Fibroblast of skin of left biceps (primary cell): ENCODE measurements around the gene FIBCD1.

Source experiments
- DNase-seq, 2 experiments: peaks; one replicate each; pipeline ENCODE4 v3.0.0-alpha.2; 2013; ENCODE audit warnings: low read depth in 2 of 2

The FIBCD1 gene, protein sequence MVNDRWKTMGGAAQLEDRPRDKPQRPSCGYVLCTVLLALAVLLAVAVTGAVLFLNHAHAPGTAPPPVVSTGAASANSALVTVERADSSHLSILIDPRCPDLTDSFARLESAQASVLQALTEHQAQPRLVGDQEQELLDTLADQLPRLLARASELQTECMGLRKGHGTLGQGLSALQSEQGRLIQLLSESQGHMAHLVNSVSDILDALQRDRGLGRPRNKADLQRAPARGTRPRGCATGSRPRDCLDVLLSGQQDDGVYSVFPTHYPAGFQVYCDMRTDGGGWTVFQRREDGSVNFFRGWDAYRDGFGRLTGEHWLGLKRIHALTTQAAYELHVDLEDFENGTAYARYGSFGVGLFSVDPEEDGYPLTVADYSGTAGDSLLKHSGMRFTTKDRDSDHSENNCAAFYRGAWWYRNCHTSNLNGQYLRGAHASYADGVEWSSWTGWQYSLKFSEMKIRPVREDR

DNA sequence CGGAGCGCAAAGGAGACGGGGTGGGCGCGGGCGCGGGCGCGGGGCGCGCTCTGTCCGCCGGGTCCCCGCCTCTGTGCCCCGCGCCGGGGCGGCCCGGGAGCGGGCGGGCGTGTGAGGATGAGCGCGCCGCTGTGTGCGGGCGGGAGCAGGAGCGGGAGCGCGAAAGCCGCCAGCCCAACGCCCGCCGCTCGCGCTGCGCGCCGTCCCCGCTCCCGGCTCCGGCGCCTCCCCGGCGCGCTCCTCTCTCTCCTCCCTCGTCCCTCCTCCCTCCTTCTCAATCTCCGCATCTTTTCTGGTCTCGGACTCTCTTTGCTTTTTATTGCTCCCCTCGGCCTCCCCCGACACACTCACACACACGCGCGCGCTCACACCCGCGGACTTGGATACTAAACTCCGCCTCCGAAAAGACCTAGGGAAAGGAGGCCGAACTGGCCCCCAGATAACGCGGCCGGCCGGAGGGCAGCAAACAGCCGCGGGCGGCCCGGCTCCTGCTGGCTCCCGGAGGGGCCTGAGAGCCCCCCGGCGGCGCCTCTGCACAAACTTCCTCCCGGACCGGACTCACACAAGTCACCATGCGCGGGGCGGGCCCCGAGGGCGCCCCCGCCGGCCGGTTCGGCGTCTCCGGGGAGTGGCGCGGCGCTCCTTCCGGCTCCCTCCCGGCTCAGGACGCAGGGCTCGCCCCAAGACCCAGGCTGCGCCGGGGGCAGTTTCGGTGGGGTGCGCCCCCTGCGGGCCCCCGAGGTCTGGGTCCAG is at the start of gene FIBCD1:
FIBCD1 (minus strand) TSS at position 596 of the 753 bp plus-strand sequence. CDS start 640 bp downstream, outside the sequence.
- no peak for DNase-seq

DNA sequence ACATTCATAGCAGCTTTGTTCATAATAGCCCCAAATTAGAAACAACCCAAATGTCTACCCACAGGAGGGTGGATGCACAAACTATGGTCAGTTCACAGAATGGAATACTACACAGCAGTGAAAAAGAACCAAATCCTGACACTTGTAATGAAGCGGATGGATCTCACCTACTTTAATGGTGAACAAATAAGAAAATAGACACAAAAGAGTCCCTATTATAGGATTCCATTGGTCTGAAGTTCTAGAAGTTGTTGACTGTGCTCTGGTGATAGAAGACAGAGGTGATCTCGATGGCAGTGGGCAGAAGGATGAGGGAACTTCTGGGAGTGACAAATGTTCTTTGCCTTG is 49.3 kb upstream of the FIBCD1 start:
- DNase-seq: no peak

DNA sequence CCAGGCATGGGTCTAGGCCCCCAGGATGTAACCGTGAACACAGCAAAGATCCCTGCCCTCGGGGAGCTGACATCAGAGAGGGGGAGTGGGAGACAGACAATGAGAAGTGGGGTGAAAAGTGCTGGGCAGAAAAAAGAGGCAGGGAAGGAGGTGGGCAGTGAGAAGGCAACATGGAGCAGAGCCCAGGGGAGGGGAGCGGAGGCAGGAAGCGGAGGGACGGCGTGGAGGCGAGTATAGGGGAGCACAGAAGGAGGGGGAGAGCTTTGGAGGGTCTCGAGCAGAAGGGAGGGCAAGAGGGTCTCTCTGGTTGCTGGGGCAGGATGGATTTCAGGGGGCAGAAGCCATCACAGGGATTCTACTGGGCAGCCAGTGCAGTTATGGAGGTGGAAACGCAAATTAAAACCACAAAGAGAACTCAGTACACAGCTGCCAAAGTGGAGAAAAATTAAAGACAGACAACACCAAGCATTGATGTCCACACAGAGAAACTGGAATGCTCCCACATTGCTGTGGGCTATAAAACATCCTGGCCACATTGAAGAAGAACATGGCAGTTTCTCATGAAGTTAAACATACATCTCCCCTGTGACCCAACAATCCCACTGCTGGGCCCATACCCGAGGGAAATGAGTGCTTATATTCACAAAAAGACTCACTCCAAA is 48.8 kb upstream of the FIBCD1 start:
- DNase-seq: no peak

DNA sequence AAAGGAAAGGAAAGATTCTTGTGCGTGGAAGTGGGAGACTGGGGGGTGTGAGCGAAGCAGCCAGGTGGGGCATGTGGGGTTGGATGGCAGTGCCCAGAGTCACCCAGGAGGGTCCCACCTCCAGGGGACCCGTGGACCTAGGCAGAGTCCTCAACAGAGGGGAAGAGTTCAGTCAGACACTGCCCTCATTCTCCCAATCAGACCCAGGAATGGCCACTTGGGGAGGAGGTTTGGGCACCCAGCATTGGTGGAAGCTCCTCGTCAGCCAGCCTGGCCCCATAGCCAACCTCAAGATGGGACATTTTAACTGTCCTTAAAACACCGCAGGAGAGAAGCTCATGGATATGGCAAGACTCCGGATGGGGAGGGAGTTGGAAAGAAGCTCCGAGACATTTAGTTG is 48.0 kb upstream of the FIBCD1 start:
- DNase-seq: no peak

DNA sequence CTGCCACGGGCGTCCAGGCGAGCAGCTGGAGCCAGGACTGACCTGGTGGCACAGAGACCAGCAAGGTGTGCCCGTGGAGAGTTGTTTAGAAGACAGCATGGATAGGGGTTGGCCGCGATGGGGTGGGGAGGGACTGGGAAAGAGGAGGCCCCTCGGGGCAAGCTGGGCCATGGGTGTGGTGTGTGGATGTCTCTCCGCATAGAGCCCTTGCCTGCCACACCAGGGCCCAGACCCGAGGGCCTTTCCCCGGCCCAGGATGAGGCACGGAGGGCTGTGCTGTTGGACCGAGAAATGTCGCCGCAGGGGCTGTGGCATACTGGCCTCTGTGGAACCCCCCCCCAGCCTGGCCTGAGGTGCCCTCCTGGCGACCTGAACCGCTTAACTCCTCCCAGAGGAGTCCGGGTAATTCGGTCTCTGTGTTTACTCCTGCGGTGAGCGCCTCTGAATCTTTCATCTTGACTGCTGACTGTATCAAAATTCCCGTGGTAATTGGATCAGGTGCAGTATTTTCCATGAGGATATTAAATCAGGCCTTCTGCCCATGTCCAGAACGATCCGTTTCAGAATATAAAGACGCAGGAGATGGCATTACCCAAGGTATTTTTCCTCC is 47.4 kb upstream of the FIBCD1 start:
- DNase-seq: no peak

DNA sequence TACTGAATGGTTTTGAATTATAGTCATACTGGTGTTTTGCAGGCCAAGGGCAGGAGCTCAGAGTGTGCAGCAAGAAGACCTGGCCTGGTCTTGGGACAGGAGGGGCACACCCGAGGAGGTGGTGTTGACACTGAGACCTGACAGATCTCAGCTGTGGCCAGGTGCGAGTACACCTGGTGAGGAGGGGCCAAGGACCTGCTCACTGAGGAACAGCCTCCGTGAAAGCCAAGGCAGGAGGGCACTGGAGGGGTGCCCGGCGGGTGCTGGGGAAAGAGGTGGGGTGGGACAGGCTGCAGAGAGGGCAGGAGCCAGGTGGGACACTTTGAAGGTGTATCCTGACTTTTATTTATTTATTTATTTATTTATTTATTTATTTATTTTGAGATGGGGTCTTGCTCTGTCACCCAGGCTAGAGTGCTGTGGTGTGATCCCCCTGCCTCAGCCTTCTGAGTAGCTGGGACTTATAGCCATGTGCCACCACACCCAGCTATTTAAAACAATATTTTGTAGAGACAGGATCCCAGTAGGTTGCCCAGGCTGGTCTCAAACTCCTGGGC is 46.6 kb upstream of the FIBCD1 start:
- DNase-seq: no peak

DNA sequence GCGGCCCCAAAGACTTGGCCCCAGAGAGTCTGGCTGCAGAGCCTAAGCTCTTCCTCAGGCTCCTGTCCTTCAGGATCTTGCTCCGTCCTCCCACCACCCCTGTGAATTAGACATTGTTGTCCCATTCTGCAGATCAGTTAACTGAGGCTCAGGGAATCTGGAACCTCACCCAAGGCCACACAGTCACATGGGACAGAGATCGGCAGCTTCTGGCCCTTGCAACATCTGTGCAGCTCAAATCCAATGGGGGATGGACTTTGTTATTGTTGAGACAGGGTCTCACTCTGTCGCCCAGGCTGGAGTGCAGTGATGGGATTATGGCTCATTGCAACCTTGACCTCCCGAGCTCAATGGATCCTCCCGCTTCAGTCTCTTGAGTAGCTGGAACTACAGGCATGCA is 46.0 kb upstream of the FIBCD1 start:
- no peak for DNase-seq

DNA sequence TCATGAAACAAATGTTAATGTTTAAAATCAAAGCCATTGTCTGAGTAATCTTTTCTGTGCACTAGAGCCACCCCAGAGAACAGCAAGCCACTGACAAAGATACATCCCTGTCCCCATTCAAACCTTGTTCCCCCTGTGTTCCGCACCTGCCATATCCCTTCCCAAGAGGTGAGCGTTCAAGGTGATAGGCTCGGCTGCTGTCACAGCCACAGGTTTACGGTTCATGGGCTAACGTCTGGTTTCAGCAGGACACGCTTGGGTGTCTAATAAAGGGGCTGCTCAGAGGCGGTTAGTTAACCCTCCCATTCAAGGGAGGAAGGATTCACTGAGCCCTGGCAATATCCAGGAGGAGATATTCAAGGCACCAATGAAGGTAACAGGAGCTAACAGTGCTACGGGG is 45.5 kb upstream of the FIBCD1 start:
- no peak for DNase-seq

DNA sequence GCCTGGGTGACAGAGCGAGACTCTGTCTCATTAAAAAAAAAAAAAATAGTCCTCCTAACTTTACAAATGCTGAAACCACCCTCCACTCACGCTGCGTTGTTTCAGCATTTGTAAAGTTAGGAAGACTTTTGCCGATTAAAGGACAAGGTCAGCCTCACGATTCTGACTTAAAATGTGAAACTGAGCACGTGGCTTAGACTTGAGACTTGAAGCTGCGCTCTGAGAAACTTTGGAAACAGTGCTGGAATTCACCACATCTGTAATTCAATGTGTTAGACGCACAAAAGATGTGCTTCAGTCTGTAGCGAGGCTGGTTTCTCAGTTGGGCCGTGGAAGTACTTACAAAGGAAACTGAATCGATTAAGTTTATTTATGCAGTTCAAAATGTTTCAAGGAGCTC is 44.9 kb upstream of the FIBCD1 start:
- DNase-seq: no peak

DNA sequence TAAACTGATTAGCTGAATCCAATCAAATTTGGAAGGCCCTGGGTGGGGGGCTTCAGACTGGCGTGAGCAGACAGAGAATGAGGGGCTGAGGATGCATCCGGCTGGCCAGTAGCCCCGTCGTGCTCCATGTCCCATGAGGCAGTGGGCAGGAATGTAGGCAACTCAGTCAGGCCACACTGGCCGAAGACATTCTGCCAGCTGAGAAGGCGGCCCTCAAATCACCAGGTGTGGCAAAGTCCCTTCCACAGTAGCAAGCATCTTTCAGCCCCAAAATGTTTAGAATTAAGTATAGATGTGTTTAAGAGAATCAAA is 44.3 kb upstream of the FIBCD1 start:
- no peak for DNase-seq

DNA sequence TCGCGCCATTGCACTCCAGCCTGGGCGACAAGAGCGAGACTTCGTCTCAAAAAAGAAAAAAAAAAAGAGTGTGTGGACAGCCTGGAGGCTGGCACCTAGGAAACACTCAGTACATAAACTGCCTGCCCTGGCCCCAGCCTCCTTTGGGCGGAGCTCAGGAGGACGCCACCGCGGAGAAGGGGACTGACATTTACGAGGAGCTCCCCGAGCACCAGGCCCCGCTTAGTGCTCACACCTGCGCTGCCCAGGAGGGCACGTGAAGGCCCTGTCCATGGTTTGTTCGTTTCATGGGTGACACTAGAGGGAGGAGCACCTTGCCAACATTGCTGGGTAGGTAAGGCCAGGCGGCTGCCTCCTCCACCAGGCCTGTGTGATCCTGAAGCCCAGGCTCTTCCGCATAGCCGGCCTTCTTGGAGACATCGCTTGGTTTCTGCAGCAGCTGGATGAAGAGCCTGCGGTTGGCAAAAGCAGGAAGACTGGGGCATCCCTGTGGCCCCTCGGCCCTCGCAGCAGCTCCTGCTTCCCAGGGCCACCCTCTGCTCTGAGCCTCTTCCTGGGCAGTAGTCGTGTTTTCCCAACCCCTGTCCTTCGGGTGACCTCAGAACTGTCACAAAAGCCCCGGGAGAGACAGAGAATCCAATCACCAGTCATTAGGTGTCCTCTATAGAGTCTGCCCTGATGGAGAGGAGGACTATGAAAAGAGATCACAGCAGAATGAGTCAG is 43.8 kb upstream of the FIBCD1 start:
- no peak for DNase-seq

DNA sequence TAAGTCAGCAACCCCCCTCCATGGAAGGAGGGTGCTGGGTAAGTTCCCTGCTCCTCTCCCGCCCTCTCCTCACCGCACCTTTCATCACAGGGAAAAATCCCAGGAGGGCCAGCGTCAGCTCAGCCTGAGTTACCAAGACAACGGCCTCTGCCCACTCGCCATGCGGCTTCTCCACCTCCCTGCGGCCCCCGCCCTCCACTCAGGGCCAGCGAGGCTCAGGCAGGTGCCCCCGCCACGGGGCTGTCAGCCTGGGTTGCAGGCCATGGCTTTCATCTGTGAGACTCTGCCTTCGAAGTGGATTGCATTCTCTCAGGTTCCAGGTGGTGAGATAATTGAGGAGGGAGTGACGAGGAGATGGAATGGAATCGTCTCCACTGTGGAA is 42.7 kb upstream of the FIBCD1 start:
- DNase-seq: no peak

DNA sequence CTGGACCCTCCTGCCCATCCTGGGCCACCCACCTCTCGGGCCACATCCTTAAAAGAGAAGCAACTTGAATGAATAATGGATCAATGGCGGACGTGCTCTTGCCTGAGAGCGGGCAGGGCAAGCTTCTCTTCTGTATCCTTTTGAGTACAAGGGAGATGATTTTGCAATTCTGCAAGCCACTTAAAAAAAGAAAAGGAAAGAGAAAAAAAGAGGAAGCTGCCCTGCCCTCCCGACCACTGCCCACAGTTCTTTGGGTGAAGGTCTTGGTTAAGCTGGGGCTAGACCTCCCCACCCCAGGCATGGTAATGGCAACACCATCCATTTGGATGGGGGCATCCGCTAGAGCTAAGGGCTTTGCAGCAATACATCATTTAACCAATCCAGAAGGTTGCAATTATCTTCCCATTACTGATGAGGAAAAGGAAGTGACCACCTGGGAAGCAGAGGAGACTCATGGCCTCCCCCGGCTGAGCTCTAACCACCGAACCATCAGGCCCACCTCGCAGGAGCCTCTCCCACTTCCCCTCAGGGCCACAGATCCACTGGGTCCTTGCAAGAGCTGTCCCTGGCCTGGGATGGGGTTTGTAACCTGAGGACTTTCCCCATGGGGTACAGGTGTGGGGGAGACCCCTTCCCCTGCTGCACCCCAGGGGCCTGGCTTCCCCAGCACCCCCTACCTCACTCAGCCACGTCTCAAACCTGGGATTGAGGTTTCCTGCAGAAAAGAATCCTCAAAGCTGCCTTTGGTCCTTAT is 42.1 kb upstream of the FIBCD1 start:
- DNase-seq: no peak

DNA sequence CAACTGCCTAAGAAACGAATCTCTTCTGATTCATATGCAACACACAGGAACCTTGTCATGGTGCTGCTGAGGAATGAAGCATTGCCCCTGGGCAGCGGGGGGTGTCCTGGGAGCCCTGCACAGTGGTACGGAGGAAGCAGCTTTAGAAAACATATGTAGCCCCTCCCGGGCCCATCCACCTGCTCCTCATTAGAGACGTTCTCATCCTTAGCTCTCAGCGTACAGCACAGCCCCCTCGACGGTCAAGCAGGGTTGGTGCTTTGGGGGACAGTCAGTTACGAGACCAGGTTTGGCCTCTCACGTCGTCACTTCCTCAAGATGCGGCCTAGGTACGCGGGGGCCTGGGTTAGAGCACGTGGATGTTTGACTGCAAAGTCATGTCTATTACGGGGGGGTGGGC is 41.5 kb upstream of the FIBCD1 start:
- no peak for DNase-seq

DNA sequence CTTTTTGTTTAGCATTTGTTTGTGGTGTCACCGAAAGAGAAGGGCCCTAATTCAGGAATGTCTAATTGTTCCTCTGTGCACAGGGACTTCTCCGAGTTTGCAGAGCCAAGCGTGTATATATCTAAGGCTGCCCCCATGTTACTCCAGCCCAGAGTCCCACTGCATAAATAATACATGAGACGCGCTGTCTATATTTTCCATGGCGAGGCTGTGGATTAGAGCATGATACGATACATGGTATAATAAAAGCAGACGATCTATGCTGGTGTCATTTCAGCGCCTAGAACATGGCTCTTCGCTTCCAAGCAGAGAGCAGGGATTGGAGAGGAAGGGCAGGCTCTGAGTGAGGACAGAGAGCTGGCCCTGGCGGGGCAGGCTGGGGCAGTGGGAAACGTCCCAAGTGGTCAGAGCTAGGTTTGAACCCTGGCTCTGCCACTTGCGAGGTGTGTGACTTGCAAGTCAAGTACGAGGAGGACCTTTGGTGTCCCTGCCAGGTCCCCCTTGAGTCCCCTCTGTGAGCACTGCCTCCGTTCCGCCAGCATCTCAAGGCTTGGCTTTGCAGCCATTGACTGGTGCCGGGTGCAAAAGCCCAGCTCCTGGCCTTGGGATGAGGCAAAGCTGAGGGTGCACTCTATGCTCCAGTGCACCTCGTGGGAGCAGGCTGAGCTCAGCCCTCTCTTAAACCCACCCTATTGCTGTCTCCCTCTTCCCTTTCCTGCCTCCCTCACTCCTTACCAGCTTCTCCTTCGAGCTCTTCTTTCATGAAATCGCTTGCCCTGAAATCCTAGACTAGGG is 40.7 kb upstream of the FIBCD1 start:
- DNase-seq: no peak

DNA sequence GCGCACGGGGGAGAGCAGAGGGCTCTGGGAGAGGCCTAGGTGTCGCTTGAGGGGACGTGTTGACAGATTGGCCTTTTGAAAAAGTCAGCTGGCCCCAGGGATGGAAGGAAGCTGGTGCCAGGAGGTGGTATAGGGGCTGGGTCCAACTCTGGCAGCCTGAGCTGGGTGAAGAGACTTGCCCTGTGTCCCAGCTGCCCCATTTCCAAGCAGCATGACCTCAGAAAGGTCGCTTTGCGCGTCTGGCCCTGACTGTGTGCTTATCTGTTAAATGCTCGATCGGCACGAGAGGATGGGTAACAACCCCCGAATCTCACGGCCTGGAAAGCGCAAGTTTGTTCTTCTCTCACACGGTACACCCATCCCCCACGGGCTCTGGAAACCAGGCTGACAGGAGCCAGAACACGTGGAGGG is 38.8 kb upstream of the FIBCD1 start:
- no peak for DNase-seq

DNA sequence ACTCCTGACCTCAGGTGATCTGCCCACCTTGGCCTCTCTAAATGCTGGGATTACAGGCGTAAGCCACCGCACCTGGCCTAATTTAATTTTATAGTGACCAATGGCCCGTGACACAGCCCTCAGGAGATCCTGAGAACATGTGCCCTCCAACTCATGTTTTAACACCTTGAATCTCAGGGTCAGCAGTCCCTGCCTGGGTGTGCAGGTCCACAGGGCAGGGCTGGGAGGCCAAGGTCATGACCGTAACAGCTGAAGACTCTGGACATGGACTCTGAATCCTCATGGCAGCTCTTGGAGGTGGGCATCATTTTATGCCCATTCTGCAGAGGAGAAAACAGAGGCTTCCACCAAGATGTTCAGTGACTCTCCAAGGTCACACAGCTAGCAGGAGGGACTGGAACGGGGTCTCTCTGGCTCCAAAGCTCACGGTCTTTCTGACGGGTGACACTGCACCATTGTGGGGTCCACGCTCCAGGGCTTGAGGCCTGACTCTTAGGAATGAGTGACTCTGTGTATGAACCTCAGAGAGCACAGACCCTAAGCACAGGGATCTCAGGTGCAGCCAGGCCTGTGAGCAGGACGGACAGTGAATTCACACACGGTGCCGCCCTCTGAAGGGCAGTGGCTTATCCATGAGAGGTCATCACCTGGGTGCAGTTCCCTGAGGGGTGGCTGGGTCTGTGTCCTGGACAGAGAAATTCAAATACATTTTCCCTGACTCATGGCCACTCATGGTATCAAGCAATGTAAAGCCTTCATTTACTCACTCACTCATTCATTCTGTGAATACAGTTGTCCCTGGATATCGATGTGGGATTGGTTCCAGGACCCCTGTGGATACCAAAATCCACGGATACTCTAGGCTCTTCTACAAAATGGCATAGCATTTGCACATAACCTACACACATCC is 37.1 kb upstream of the FIBCD1 start:
- no peak for DNase-seq

DNA sequence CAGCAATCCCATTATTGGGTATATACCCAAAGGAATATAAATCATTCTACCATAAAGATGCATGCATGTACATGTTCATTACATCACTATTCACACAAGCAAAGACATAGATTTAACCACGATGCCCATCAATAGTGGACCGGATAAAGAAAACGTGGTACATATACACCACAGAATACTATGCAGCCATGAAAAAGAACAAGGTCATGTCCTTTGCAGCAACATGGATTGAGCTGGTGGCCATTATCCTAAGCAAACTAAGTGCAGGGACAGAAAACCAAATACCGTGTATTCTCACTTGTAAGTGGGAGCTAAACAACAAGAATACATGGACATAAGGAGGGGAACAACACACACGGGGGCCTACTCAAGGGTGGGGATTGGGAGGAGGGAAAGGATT is 36.1 kb upstream of the FIBCD1 start:
- DNase-seq: no peak

DNA sequence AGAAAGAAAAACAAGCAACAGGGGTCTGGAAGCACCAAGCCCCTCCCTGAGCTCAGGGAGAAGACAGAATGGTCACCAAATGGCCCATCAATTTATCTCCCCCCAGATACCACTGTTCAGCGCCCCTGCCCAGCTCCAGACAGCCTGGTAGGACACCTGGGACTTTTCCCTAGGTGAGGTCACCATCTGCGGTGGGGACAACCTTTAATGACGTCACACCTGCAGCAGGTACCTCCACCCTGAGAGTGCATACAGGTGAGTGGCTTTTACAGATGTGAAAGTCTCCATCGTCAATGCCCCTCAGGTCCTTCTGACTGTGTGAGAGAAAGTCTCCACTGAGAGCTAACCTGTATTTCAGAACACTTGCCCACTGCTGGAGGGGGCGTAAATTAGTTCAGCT is 35.6 kb upstream of the FIBCD1 start:
- DNase-seq: no peak
